ENCODE data around the gene BNC2.

DNA sequence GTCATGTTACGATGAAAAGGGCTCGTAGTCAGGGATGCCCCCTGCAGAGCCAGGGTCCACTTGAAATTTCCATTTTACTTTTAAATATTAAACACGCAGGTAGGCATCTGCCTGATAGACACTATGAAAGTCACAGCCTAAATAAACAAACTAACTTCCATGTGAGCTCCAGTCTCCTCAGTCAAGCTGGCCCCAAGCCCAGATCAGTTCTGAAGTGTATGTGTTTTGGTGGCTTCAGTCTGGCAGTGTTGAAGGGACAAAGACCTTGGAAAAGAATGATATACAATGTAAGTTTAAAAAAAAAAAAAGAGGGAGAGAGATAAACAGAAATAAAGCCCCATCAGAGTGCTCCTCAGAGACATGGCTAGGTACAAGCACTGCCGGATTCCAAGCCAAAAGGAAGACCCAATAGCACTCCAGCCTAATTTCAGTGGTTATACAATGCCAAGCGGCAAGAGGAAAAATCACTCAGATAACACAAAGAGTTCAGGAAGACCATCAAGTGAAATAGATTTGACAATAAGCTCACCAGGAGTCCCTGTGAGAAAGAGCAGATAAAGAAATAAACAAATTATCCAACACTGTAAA, 181.0 kb downstream of the BNC2 start:
- no peak for TF ChIP-seq EZH2 (IDR thresholded peaks at IDR 0.05; ENCODE audit: low read depth)
- TF ChIP-seq, protein P1, sequence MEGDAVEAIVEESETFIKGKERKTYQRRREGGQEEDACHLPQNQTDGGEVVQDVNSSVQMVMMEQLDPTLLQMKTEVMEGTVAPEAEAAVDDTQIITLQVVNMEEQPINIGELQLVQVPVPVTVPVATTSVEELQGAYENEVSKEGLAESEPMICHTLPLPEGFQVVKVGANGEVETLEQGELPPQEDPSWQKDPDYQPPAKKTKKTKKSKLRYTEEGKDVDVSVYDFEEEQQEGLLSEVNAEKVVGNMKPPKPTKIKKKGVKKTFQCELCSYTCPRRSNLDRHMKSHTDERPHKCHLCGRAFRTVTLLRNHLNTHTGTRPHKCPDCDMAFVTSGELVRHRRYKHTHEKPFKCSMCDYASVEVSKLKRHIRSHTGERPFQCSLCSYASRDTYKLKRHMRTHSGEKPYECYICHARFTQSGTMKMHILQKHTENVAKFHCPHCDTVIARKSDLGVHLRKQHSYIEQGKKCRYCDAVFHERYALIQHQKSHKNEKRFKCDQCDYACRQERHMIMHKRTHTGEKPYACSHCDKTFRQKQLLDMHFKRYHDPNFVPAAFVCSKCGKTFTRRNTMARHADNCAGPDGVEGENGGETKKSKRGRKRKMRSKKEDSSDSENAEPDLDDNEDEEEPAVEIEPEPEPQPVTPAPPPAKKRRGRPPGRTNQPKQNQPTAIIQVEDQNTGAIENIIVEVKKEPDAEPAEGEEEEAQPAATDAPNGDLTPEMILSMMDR (conservative IDR thresholded peaks at IDR 0.05), result no peak

Measured in PC-9 (cell line).